Activated CD4-positive, alpha-beta T cell treated with anti-CD3 and anti-CD28 coated beads, Interleukin-2, amount 50 U/mL, for 1 hour (primary cell): ENCODE data around the gene CENPU.
A peak's percentile ranks its signal among the peaks of the same experiment; 100 is the strongest.
"Not testable (repeated sequence)": the region's sequence is repeated elsewhere in the genome, so short reads cannot be mapped to it uniquely, and the experiment has no call there.

Source experiments
- DNase-seq: peaks from one replicate; pipeline ENCODE4 v3.0.0-alpha.2; 2020

The CENPU gene

GRCh38 chr4:184733654-184734524 lies at the start of gene CENPU:
Gene CENPU, minus strand, starts transcription at chr4:184734096. Its CDS starts 34 bp downstream, at chr4:184734062.
- peak; percentile 93 for DNase-seq

GRCh38 chr4:184782731-184783373 lies 49.0 kb upstream of the CENPU start:
- DNase-seq, result no peak

GRCh38 chr4:184779160-184779559 lies 45.3 kb upstream of the CENPU start:
- not testable (repeated sequence) for DNase-seq

GRCh38 chr4:184778325-184778724 lies 44.4 kb upstream of the CENPU start:
- no peak for DNase-seq

- no peak for DNase-seq
Measured at GRCh38 chr4:184776821-184777220, 42.9 kb upstream of the CENPU start.

GRCh38 chr4:184775854-184776555 lies 42.1 kb upstream of the CENPU start:
- DNase-seq, result no peak

- DNase-seq, result no peak
Measured at GRCh38 chr4:184774152-184774551, 40.3 kb upstream of the CENPU start.

- DNase-seq, result no peak
Measured at GRCh38 chr4:184771416-184771815, 37.5 kb upstream of the CENPU start.

GRCh38 chr4:184769141-184769765 lies 35.4 kb upstream of the CENPU start:
- no peak for DNase-seq

- no peak for DNase-seq
Measured at GRCh38 chr4:184768296-184768695, 34.4 kb upstream of the CENPU start.

GRCh38 chr4:184766446-184766845 lies 32.5 kb upstream of the CENPU start:
- no peak for DNase-seq

- no peak for DNase-seq
Measured at GRCh38 chr4:184765473-184766340, 31.8 kb upstream of the CENPU start.

GRCh38 chr4:184764601-184765000 lies 30.7 kb upstream of the CENPU start:
- DNase-seq, result no peak

GRCh38 chr4:184763150-184763780 lies 29.4 kb upstream of the CENPU start:
- DNase-seq, result no peak

GRCh38 chr4:184762100-184762499 lies 28.2 kb upstream of the CENPU start:
- peak; percentile 10 for DNase-seq

- DNase-seq, result no peak
Measured at GRCh38 chr4:184760681-184761080, 26.8 kb upstream of the CENPU start.

GRCh38 chr4:184757810-184758209 lies 23.9 kb upstream of the CENPU start:
- DNase-seq, result no peak

- DNase-seq, result no peak
Measured at GRCh38 chr4:184756399-184756798, 22.5 kb upstream of the CENPU start.

- DNase-seq, result no peak
Measured at GRCh38 chr4:184755278-184755677, 21.4 kb upstream of the CENPU start.

GRCh38 chr4:184752496-184753275 lies 18.8 kb upstream of the CENPU start:
- no peak for DNase-seq

GRCh38 chr4:184751585-184751956 lies 17.7 kb upstream of the CENPU start:
- DNase-seq, result no peak
